22Rv1 (cell line): ENCODE data around the gene SH3RF2.

Experiments used
- H3K27ac ChIP-seq: fragments of 450-650 bp; 2 replicates; pipeline ENCODE4 v1.5.1; 2017
- ZFX ChIP-seq: fragments of 450-650 bp; IDR thresholded peaks from 2 replicates; pipeline ENCODE4 v1.6.1; 2017; ENCODE audit warnings: antibody characterized with exemption, borderline replicate concordance
- TF ChIP-seq, protein P1 (sequence below): fragments of 450-650 bp; IDR thresholded peaks from 2 replicates; pipeline ENCODE4 v1.5.1; 2017; ENCODE audit warnings: mild to moderate bottlenecking

SH3RF2 gene

DNA sequence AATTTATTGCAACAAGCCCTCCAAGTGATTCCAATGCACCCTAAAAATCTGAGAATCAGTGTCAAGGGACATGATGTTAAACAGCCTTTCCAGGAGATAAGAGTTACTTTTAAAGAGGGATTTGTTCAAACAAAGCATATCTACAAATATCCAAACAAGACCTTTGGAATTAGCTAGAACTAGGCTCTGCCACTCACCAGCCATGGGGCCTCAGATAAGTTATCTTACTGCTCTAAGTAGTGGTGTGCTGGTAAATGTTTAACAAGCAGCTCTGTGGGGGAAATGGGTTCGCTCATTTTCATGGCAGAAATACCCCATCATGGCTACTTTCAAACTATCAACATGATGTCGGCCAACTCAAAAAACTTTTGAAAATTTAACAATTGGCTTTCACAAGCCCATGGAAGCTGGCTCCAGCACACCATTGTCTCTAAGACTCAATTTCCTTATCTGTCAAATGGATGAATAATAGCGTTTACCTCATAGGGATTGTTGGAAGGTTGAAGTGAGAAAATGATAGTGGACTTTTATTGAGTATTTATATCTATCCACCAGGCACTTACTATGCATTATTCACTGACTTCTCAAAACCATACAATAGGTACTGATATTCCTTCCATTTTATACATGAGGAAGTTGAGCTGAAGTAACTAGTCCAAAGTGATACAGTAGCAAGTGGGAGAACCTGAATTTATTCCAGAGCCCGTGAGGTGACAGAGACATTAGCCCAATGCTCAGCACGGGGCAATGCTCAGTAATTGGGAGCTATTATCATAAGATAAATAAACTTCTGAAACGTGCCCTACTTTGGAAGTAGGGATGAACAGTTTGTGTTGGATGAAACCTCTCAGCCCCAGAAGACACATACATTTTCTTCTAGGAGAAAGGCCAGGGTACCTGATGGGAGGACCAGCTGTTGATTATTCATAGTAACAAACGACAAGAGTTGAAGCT lies 43.2 kb downstream of the SH3RF2 start:
- TF ChIP-seq ZFX: no peak
- TF ChIP-seq, protein P1, sequence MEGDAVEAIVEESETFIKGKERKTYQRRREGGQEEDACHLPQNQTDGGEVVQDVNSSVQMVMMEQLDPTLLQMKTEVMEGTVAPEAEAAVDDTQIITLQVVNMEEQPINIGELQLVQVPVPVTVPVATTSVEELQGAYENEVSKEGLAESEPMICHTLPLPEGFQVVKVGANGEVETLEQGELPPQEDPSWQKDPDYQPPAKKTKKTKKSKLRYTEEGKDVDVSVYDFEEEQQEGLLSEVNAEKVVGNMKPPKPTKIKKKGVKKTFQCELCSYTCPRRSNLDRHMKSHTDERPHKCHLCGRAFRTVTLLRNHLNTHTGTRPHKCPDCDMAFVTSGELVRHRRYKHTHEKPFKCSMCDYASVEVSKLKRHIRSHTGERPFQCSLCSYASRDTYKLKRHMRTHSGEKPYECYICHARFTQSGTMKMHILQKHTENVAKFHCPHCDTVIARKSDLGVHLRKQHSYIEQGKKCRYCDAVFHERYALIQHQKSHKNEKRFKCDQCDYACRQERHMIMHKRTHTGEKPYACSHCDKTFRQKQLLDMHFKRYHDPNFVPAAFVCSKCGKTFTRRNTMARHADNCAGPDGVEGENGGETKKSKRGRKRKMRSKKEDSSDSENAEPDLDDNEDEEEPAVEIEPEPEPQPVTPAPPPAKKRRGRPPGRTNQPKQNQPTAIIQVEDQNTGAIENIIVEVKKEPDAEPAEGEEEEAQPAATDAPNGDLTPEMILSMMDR: no peak
- no peak overlapping the region for H3K27ac ChIP-seq

DNA sequence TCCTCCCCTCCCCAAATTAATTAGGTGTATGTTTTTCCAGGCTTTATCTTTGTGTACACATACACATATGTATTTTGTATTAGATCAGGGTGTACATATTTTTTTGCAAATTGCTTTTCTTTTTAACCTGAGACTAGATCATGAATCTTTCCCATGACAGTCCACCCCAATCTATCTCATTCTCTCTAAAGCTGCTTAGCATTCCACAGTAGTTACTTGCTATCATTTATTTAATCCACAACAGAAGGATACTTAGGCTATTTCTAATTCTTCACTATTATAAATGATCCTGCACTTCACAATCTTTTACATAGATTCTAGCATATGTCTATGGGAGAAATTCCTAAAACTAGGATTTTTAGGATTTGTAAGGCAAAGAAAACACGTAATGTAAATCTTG lies 43.9 kb downstream of the SH3RF2 start:
- TF ChIP-seq, protein P1: no peak
- no peak for TF ChIP-seq ZFX
- H3K27ac ChIP-seq: no peak overlapping the region

DNA sequence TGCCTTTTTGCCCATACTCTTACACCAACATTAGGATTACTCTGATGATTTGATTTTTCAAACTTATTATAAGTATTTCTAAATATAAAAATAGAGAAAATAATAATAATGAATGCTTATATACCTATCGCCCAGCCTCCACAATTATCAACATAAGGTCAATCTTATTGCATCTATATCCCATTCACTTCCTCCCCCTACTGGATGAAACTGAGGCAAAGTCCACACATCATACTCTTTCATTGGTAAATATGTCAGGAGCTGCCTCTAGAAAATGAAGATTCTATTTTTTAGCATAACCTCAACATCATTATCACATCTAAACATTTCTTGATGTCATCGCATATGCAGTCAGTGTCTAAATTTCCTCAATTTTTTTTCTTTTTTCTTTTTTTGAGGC lies 44.3 kb downstream of the SH3RF2 start:
- H3K27ac ChIP-seq: no peak overlapping the region
- TF ChIP-seq ZFX: no peak
- TF ChIP-seq, protein P1: no peak; the same call in 1 of the 2 replicates

DNA sequence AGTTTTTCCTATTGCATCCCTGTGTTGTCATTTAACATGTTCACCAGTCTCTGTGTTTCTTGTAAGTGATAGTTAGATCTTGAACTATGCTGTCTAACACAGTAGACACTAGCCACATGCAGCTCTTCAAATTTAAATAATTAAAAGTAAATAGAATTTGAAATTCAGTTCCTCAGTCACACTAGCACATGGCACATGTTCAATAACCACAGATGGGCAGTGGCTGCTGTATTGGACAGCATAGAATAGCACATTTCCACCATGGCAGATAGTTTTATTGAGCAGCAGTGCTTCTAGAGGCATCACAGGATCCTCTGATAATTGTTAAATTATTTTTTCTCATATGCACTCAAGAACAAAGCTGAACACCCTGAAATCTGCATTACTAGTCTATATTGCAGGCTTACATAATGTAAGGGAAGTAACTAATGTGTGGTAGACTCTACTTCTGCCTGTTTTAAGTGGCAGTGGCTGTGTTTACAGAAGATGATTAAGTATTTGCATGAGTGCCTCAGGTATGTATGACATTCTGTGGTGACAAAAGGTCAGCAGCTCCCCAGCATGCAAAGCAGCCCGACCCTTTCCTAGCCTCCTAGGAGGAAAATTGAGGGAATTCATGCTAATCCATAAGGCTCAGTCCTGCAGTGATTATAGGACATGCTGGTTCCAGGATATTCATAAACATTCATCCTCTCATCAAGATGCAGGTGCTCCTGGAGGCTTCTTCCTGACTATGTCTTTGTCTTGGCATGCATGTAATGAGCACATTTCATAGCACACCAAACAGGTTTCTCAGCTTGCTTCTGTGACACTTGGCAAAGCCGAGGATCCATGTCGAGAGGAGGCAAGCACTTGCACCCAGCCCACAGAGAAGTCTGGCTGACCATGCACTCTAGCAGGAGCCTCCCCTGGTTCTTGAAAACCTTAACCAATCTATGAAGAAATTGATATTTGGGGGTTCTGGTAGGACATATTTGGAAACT lies 45.5 kb downstream of the SH3RF2 start:
- peak overlapping the region; percentile 29 for H3K27ac ChIP-seq
- TF ChIP-seq, protein P1: no peak

DNA sequence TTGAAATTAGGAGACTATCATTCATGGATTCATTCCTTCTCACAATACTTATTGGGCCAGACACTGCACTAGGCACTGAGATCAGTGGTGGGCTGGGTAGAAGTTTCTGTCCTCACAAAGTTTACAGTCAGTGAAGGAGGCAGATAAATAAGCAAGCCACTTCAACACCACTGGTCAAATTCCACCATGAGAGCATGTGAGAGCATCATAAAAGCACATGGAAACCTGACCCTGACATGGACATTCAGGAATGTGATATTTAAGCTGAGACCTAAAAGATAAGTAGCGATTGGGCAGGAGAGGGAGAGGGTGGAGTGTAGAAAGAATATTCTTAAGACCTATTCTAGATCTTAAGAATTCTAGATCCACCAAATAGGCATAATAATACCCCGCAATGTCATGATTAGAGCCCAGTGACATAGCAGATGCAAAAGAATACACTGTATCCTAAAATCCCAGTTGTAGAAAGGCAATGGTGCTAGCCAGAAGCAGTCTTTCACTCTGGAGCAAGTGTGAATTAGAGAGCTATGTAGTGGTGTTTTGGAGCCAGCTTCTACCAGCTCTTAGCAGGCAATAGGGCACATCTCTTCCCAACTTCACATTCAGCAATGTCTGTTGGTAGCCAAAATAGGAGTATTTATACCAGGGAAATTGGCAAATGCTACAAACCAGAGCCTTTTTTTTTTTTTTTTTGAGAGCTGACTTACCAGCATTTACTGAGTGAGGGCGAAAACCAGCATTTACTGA lies 46.4 kb downstream of the SH3RF2 start:
- TF ChIP-seq ZFX: no peak
- TF ChIP-seq, protein P1: no peak
- H3K27ac ChIP-seq: peak overlapping the region; percentile 29; the same call in 1 of the 2 replicates

DNA sequence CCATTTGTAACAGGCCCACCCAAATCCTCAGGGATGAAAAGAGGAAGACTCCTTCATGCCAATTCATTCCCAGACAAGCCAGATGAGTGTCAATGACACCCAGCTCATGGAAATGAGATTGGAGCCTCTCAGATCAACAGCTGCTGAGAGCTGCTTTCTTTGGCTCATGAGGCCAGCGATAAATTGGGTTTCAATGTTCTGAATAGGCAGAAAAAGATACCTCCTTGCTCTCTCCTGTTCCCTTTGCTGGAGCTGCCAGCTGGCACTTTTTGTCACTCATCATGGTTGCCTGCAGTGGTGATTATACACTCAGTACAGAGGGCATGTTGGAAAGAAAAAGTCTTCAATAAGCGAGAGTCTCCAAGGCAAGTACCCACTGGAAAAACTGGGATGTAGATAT lies 47.1 kb downstream of the SH3RF2 start:
- TF ChIP-seq, protein P1: no peak
- TF ChIP-seq ZFX: no peak
- H3K27ac ChIP-seq: no peak overlapping the region
